Naive thymus-derived CD4-positive, alpha-beta T cell (primary cell): ENCODE data around the gene HOXA3. TPM values are rescaled to one million over a fixed set of nuclear protein-coding genes. Genes with fewer than 3 reads are reported as not detected.

Source experiments
- ATAC-seq: fragments of 150-1000 bp; cut with Tn5 transposase; 2 replicates; pipeline ENCODE4 v1.10.0; 2021; ENCODE audit warnings: mild to moderate bottlenecking, moderate library complexity
- CTCF ChIA-PET: fragments of 350-600 bp; sonication (Branson Sonifier 250); formaldehyde crosslinking; loops from one replicate; lab custom pipeline; 2021; ENCODE audit warnings: antibody characterized with exemption; lab: Charles Lee
- POLR2A ChIA-PET: fragments of 350-600 bp; sonication (Branson Sonifier 250); formaldehyde crosslinking; loops from one replicate; lab custom pipeline; 2021; ENCODE audit warnings: antibody characterized with exemption, inconsistent platforms; lab: Charles Lee
- DNase-seq, 9 donors: peaks; one replicate each; pipeline versions ENCODE4 v3.0.0 to v3.0.0-alpha.2; 2020 to 2022; ENCODE audit warnings: mixed read lengths in 1 of 9
- H3K27ac ChIP-seq: one replicate; pipeline ENCODE4 v1.7.0; 2013; ENCODE audit warnings: mild to moderate bottlenecking, low read depth, low read length, moderate library complexity
- H3K27me3 ChIP-seq, 2 donors: one replicate each; pipeline ENCODE4 v1.7.0; 2013; ENCODE audit warnings: low read length in 2 of 2, mild to moderate bottlenecking in 2 of 2, moderate library complexity in 2 of 2; ENCODE audit not compliant: control insufficient read depth in 2 of 2, insufficient read depth in 2 of 2
- H3K36me3 ChIP-seq, 3 experiments: 1 replicate in 2 of 3; 2 replicates in 1 of 3; pipeline ENCODE4 v1.7.0; 2013; ENCODE audit warnings: low read length in 3 of 3, mild to moderate bottlenecking in 3 of 3, moderate library complexity in 1 of 3; ENCODE audit not compliant: insufficient read depth in 3 of 3, control insufficient read depth in 2 of 3
- H3K4me1 ChIP-seq, 2 donors: one replicate each; pipeline ENCODE4 v1.7.0; 2013; ENCODE audit warnings: low read length in 2 of 2, mild to moderate bottlenecking in 2 of 2, moderate library complexity in 1 of 2; ENCODE audit not compliant: control insufficient read depth in 2 of 2, insufficient read depth in 2 of 2
- H3K4me3 ChIP-seq: 2 replicates; pipeline ENCODE4 v1.7.0; 2013; ENCODE audit warnings: mild to moderate bottlenecking, low read length
- H3K9me3 ChIP-seq, 3 experiments: 1 replicate in 2 of 3; 2 replicates in 1 of 3; pipeline ENCODE4 v1.7.0; 2013; ENCODE audit warnings: low read length in 3 of 3; ENCODE audit not compliant: control insufficient read depth in 2 of 3
- H3K27ac Mint-ChIP-seq, 9 donors: one replicate each; pipeline ENCODE4 v1.8.0; 2020 to 2022; ENCODE audit warnings: mixed read lengths in 9 of 9, mild to moderate bottlenecking in 8 of 9, moderate library complexity in 5 of 9, inconsistent platforms in 2 of 9
- H3K27me3 Mint-ChIP-seq, 5 donors: one replicate each; pipeline ENCODE4 v1.8.0; 2021 to 2022; ENCODE audit warnings: mixed read lengths in 5 of 5, mild to moderate bottlenecking in 1 of 5
- H3K36me3 Mint-ChIP-seq, 5 donors: one replicate each; pipeline ENCODE4 v1.8.0; 2020 to 2022; ENCODE audit warnings: mixed read lengths in 5 of 5, mild to moderate bottlenecking in 3 of 5, inconsistent platforms in 1 of 5
- H3K4me1 Mint-ChIP-seq, 7 donors: one replicate each; pipeline ENCODE4 v1.8.0; 2020 to 2022; ENCODE audit warnings: mixed read lengths in 7 of 7, mild to moderate bottlenecking in 3 of 7, inconsistent platforms in 1 of 7
- H3K4me3 Mint-ChIP-seq, 10 donors: one replicate each; pipeline ENCODE4 v1.8.0; 2020 to 2022; ENCODE audit warnings: mild to moderate bottlenecking in 10 of 10, mixed read lengths in 10 of 10, moderate library complexity in 6 of 10, inconsistent platforms in 2 of 10
- H3K9me3 Mint-ChIP-seq, 11 donors: one replicate each; pipeline ENCODE4 v1.8.0; 2020 to 2022; ENCODE audit warnings: mixed read lengths in 11 of 11, mild to moderate bottlenecking in 4 of 11, inconsistent platforms in 1 of 11, moderate library complexity in 1 of 11
- intact Hi-C, 2 donors: fragments of 100-400 bp; cut with micrococcal nuclease; formaldehyde crosslinking; loops; one replicate each; pipeline ENCODE4 v1.15.1; 2023
- polyA plus RNA-seq, 2 donors: library from polyadenylated mRNA; unstranded; fragments of 300-500 nt; fragmentation: Illumina TruSeq; gene quantifications; one replicate each; pipeline ENCODE4 v1.2.3, GENCODE V29; 2021
- total RNA-seq, 6 experiments: library from RNA in 5 of 6; stranded (reverse) in 5 of 6; gene quantifications; 1 replicate in 5 of 6; 2 replicates in 1 of 6; pipeline ENCODE4 v1.2.3 and lab custom pipeline; 2021 to 2026

HOXA3 gene
- total and polyA plus RNA-seq, 7 experiments from 2014 or later: 0.12 TPM; not detected in 6

- H3K27ac ChIP-seq: no peak overlapping the region
- H3K4me1 Mint-ChIP-seq: no peaks in the 10 kb centered on the region
- H3K27me3 ChIP-seq: no peaks in the 10 kb centered on the region
- H3K9me3 Mint-ChIP-seq: peaks cover 0 to 4% (median 0%) of the 10 kb centered on the region in 11 donors
- DNase-seq (no peak), ATAC-seq (no peak)
- peaks cover 0 to 3% (median 0%) of the 10 kb centered on the region in 5 donors for H3K36me3 Mint-ChIP-seq
- ChIA-PET POLR2A (no interaction called here), CTCF (no interaction called here)
- no peak overlapping the region for H3K4me3 Mint-ChIP-seq
- no peaks in the 10 kb centered on the region for H3K36me3 ChIP-seq
- no peaks in the 10 kb centered on the region for H3K9me3 ChIP-seq
- intact Hi-C loops: no loop called here
- H3K27me3 Mint-ChIP-seq: peaks cover 9 to 22% (median 13%) of the 10 kb centered on the region in 5 donors
- H3K4me1 ChIP-seq: no peaks in the 10 kb centered on the region
- no peak overlapping the region for H3K27ac Mint-ChIP-seq
- H3K4me3 ChIP-seq: no peak overlapping the region
Observed at GRCh38 chr7:27110186-27111031, 42.0 kb downstream of the HOXA3 start.

- intact Hi-C loops: no loop called here
- no peaks in the 10 kb centered on the region for H3K4me1 Mint-ChIP-seq
- H3K36me3 Mint-ChIP-seq: peaks cover 0 to 3% (median 0%) of the 10 kb centered on the region in 5 donors
- no peaks in the 10 kb centered on the region for H3K4me1 ChIP-seq
- H3K9me3 Mint-ChIP-seq: peaks cover 0 to 4% (median 0%) of the 10 kb centered on the region in 11 donors
- no peaks in the 10 kb centered on the region for H3K9me3 ChIP-seq
- peaks cover 15 to 28% (median 20%) of the 10 kb centered on the region in 5 donors for H3K27me3 Mint-ChIP-seq
- H3K36me3 ChIP-seq: no peaks in the 10 kb centered on the region
- ATAC-seq (no peak), DNase-seq (no peak)
- no peaks in the 10 kb centered on the region for H3K27me3 ChIP-seq
- H3K27ac Mint-ChIP-seq: no peak overlapping the region
- CTCF ChIA-PET: no interaction called here
- POLR2A ChIA-PET: no interaction called here
- H3K4me3 Mint-ChIP-seq: no peak overlapping the region
- H3K4me3 ChIP-seq: no peak overlapping the region
- H3K27ac ChIP-seq: no peak overlapping the region
Observed at GRCh38 chr7:27109466-27110185, 42.8 kb downstream of the HOXA3 start.

DNA sequence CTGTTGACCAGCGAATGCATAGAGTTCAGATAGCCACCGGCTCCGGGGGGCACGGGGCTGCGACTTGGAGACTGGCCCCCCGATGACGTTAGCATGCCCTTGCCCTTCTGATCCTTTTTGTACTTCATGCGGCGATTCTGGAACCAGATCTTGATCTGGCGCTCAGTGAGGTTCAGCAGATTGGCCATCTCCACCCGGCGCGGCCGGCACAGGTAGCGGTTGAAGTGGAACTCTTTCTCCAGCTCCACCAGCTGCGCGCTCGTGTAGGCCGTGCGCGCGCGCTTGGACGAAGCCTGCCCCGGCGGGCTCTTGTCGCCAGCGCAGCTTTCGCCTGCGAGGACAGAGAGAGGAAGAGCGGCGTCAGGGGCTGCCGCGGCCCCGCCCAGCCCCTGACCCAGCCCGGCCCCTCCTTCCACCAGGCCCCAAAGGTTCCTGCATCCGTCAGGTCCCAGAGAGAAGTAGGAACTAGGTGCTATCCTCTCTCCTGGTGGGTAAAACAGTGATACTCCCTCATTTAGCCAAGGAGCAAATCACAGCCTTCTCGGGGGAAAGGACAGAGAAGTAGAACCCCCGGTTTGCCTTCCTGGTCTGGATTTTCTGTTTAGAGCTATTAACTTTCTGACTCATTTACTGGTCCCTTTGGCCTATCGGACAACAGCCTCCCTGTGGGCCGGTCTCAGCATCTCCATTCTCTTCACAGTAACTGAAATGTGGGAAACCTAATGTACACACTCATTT, 43.8 kb downstream of the HOXA3 start:
- H3K4me1 ChIP-seq: no peaks in the 10 kb centered on the region
- Mint-ChIP-seq H3K4me1 (peaks cover 0 to 6% (median 3%) of the 10 kb centered on the region in 7 donors), H3K27me3 (peaks cover 26 to 33% (median 31%) of the 10 kb centered on the region in 5 donors), H3K27ac (no peak overlapping the region), H3K9me3 (peaks cover 0 to 4% (median 0%) of the 10 kb centered on the region in 11 donors), H3K36me3 (peaks cover 0 to 3% (median 0%) of the 10 kb centered on the region in 5 donors), H3K4me3 (no peak overlapping the region)
- POLR2A ChIA-PET: no interaction called here
- CTCF ChIA-PET: no interaction called here
- no peaks in the 10 kb centered on the region for H3K36me3 ChIP-seq
- intact Hi-C loops: no loop called here
- no peak overlapping the region for H3K4me3 ChIP-seq
- no peak for DNase-seq
- peaks cover 0 to 2% of the 10 kb centered on the region in 2 donors for H3K27me3 ChIP-seq
- H3K27ac ChIP-seq: no peak overlapping the region
- no peaks in the 10 kb centered on the region for H3K9me3 ChIP-seq
- ATAC-seq: no peak

GRCh38 chr7:27107391-27108381, 44.7 kb downstream of the HOXA3 start:
- Mint-ChIP-seq H3K27ac (peak overlapping the region in 1 of 9 donors; percentile 66), H3K4me3 (no peak overlapping the region), H3K9me3 (peaks cover 0 to 4% (median 0%) of the 10 kb centered on the region in 11 donors), H3K27me3 (peaks cover 34 to 42% (median 40%) of the 10 kb centered on the region in 5 donors), H3K36me3 (peaks cover 0 to 5% (median 3%) of the 10 kb centered on the region in 5 donors), H3K4me1 (peaks cover 3 to 12% (median 8%) of the 10 kb centered on the region in 7 donors)
- ChIA-PET CTCF (no interaction called here), POLR2A (no interaction called here)
- H3K9me3 ChIP-seq: no peaks in the 10 kb centered on the region
- H3K4me1 ChIP-seq: no peaks in the 10 kb centered on the region
- DNase-seq (no peak), ATAC-seq (no peak)
- H3K4me3 ChIP-seq: no peak overlapping the region
- H3K36me3 ChIP-seq: no peaks in the 10 kb centered on the region
- H3K27me3 ChIP-seq: peaks cover under 1 to 11% of the 10 kb centered on the region in 2 donors
- H3K27ac ChIP-seq: no peak overlapping the region
- intact Hi-C loops: no loop called here

- Mint-ChIP-seq H3K4me3 (no peak overlapping the region), H3K27ac (no peak overlapping the region), H3K36me3 (peaks cover 0 to 7% (median 5%) of the 10 kb centered on the region in 5 donors), H3K27me3 (peaks cover 40 to 49% (median 44%) of the 10 kb centered on the region in 5 donors), H3K9me3 (peaks cover 0 to 5% (median 0%) of the 10 kb centered on the region in 11 donors), H3K4me1 (peaks cover 5 to 20% (median 13%) of the 10 kb centered on the region in 7 donors)
- Histone ChIP-seq H3K4me1 (peaks cover 0 to 7% of the 10 kb centered on the region in 2 donors), H3K9me3 (no peaks in the 10 kb centered on the region), H3K27me3 (peaks cover 5 to 16% of the 10 kb centered on the region in 2 donors), H3K4me3 (no peak overlapping the region), H3K36me3 (no peaks in the 10 kb centered on the region), H3K27ac (no peak overlapping the region)
- intact Hi-C loops: no loop called here
- CTCF ChIA-PET: no interaction called here
- DNase-seq: no peak
- no peak for ATAC-seq
- POLR2A ChIA-PET: no interaction called here
Observed at GRCh38 chr7:27106901-27107240, 45.5 kb downstream of the HOXA3 start.
